Measurements from ENCODE around the gene RASAL2.

The RASAL2 gene

DNA sequence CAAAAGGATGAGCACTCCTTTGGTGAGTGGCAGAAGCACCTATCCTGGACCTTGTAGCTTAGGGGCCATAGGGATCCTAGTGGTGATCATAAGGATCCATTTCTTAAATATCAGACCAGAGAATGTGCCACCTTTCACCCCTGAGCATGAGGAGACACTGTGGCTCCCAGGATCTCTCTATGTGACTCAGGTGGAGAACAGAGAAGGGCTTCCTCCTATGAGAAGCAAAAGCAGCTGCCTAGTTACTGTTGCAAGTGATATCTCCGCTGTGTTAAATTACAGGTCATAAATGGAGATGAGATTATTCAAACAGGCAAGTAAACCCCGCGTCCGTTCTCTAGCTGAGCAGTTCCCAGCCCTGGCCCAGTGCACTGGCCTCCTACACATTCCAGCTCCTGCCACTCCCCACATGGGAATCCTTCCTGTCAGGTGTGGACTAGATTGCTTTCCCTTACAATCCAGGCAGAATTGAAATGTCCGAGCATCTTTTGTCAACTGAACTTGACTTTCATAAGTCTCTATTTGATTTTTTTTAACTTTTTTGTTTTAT lies 376.6 kb downstream of the RASAL2 start:
- DNase-seq: no peak

DNA sequence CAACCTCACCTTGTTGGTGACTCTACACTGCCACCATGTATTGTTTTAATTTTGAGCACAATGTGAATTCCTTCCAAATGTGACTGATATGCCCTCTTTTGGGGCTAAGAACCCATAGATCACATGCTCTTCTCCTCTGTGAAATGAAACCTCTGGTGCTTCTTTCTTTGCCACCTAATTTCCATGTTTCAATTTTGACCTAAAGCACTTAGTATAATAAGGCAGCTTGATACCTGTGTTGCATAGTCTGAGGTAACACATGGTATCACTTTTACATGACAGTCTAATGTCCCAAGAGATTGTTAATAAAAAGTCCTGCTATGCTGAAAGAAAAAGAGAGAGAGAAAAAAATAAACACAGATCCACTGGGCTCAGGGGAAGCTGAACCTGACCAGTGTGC lies 378.6 kb downstream of the RASAL2 start:
- no peak for DNase-seq

DNA sequence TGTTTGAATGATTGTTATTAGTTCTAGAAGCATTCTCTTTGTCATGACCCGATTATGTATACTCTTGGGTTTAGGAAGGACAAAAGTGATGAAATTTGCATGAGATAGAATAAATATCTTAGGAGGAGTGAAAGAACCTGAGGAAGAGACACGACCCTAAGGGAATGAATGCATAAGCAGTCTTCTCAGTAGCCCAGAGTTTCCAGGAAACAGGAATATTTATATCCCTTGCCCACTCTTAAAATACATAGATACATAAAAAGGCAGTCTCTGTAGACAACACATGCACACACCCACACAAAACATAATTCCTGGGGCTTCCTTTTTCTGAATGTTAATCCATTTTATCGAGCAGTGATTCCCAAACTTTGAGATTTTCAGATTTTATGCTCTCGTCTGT lies 383.5 kb downstream of the RASAL2 start:
- DNase-seq: no peak

DNA sequence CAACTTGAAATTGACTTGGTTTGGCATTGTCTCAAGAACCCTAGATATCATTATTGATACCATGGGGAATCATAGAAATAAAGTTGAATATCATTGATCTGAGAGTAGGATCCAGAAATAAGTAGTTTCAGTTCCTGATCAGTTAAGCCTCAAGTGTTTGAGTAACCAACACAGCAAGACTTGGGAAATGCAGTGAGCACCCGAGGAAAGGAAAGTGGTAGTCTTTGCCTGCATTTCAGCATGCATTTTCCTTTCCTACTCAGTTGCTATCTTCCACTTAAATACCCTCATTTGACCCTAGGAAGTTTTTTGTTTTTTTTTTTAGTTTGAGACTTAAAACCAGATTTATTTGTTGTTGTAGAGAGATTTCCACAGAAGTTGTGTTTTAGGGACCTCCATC lies 383.9 kb downstream of the RASAL2 start:
- DNase-seq: no peak

DNA sequence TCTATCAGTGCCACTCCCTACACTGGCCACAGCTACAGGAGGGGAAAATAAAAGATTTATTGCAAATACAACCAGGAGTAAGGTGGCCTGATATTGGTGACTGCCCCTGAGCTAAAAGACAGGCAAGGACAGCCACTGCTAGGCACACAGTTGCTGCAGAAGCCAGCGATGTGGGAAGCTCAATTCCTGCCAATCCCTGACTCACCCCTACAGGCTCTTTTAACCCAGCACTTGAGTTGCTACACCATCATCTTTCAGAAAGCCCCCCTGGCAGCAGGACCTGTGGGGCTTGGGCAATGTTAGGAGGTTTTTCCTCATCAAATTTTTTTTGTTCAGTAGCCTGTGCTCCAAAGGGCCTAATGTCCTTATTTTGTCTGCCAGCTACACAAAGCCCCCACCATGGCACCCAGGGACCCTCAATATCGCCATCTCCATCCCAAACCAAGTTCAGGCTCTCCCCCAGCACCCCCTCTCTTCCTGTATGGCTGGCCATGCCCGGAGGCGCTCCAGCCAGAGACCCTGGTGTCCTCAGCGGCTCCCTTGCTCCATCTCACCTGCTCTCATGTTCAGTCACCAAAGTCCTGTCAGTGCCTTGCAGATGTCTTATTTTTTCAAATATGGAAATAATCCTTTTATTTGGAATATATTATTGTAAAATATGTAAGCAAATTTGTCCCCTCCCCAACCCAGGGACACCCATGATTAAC lies 389.5 kb downstream of the RASAL2 start:
- no peak for DNase-seq

DNA sequence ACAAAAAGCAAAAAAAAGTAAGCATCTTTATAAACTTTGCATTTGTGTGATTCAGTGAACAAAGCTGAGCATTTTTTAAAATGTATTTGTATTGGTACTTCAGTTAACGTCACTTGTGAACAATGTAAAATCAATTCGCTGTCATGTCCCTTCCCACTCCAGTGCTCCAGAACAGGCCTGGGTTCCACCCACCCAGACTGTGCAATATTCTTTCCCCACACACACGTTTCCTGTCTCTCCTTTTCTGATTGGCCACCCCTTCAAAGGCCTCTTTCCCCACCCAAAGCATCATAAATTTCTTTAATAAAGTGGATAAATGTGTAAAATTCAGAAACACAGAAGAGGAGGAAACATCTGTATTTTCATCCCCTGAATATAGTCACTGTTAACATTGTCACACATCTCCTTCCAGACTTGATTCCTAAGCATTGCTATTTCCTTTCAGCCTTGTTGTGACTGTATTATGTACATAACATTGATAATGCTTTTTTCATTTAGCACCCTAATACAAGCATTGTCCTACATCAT lies 390.9 kb downstream of the RASAL2 start:
- DNase-seq: no peak

DNA sequence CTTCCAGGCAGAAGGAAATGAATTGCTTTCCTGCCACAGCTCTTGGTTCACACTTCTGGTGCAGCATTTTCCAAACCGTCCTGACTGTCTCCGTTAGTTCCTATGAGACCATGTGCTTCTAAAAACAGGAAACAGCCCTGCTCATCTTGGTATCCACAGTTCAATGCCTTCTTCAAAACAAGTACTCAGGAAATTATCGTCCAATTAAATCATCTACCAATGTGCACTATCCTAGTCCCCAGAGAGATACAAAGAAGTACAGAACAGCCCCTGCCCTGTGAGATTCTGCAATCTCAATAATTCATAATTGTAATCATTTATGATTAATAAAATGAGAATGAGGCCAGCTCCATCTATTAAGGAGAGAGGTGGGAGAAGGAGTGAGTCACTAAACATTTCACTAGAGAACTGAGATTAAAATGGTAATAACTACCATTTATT lies 391.7 kb downstream of the RASAL2 start:
- no peak for DNase-seq

DNA sequence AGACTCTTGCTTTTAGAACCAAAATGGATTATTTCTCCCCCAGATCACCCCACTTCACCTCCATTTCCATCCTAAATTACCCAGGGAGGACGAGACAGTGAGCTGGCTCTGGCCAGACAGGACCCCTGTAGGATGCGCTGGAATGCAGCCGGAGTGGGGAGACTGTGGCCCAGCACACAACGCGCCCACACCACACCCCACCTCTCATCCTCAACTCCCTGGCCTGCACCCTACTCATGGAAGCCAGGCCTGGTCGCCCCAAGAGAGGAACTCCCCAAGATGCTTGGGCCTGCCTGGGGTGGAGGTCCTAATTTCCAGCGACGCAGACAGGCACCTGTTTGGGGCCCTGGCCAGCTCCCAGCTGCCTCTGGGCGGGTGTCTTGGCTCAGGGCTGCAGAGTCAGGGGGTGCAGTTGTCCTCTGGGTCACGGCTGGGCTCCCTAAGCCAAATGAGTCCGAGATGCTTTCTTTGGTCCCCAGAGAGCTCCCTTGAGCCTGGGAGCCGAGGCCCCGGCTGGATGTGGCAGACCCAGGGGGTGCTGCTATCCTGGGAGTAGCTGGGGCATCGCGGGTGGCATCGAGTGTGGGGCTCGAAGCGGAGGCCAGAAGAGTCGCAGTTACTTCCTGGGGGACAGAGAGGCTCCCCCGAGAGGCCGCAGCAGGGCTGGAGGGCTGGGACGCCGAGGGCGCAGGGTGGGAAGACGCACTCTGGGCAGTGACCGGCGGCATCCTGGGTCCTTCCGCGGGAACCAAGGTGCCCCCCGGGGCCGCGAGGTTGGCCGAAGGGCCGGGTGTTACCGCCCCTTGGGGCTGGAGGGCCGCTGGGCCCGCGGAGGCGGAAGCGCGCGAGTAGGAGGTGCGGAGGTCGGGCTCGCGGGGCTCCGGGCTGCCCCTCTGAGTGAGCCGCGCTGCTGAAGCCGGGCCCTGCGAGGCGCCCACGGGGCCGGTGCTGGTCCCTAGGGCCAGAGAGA lies 392.5 kb downstream of the RASAL2 start:
- no peak for DNase-seq

DNA sequence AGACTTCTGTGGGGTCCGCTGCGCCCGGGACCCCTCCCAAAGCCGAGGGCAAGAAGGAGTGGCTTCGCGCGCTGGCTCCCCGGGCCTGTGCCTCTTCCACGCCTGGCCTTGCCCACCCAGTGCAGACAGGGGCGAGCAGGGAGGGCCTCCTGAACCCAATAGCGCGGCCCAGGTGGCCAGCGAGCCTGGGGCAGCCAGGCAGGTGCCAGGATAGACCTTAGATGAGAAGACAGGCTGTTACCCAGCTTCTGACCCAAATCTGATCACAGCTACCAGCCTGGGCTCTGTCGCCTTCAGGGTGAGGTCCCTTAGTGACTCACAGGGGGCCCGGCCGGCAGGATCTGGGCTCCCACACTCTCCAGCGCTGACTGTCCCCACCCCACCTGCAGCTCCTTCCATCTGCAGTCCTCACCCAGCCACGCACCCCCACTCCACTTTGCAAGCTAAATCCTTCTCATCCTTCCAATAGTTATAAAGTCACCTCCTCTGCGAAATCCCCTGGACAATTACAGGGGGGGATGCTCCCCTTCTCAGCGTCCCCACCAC lies 393.2 kb downstream of the RASAL2 start:
- DNase-seq: no peak

DNA sequence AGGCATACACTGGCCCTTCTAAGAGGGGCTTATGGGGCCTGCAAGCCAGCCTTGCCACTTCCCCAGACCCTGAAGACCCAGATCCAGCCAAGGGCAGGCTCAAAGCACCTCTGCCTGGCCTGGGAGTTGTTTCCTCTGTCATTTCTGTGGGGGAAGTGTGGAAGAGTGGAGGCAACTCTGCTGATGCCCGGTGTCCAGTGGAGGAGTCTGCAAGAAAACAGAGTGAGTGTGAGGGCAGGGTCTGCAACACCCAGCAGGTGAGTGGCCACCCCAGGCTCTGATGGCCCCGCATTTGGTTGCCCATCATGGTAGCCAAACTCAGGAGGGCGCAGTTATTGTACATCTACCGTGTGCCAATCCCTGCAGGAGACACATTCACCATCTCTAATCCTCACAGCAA lies 394.5 kb downstream of the RASAL2 start:
- no peak for DNase-seq

DNA sequence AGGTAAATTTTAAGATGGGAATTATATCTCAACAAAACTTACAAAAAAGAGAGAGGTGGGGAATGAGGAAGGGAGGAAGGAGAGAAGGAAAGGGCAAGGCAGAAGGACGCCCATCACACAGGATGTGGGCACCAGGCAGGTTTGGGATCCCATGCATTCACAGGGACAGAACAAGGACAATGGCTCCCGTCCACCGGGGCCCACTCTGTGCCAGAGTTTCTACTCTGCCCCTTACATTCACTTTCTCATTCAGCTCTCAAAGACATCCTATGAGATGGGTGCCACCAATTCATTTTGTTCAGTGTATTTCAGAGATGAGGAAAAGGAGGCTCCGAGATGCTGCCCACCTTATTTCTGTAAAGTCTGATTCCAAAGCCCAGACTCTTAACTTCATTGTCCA lies 395.5 kb downstream of the RASAL2 start:
- DNase-seq: no peak

DNA sequence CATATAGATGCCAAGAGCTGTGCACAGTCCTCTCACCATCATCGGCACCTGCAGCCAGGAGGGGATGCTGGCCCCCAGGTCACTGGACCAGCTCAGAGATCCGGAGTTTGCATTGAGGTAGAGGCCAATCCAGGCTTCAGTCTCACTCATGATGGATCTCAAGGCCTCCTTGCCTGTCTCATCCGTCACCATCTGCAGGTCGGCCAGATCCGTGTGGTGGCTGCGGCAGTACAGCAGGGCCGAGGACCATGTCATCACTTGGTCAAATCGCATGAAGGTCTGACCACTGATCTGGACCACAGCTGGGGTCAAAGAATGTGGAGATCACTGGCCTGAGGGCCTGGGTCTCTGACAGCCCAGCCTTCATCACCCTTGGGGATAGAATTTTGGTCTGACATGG lies 396.2 kb downstream of the RASAL2 start:
- no peak for DNase-seq

DNA sequence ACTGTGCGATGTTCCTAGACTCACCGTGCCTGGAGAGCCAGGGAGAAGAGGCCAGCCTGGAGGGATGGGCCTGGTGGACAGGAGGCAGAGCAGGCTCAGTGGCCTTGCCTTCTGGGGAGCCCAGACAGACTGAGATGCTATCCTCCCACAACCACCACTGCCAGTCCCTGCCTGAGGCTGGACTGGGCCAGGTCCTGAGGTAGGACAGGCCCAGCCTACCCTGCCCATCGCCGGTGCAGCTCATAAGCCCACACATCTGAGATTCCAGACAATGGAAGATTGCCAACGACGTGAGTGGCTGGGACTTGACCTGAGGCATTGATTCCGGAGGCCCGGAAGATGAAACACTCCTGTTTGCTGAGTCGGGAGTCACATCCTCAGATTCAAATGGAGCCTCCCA lies 397.1 kb downstream of the RASAL2 start:
- DNase-seq: no peak

DNA sequence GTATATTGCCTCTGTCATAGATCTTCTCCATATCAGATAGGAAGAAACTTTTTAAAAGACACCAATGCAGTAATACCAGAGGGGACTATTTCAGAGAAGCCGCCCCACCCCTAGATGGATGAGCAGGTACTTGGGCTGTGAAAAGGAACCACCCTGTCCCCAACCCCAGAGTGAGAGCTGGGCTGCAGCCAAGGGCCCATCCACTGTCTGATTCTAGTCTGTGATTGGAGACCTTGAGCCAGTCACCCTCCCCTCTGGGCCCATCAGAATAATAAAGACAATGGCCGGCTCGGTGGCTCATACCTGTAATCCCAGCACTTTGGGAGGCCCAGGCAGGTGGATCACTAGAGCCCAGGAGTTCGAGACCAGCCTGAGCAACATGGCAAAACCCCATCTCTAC lies 397.8 kb downstream of the RASAL2 start:
- DNase-seq: no peak

DNA sequence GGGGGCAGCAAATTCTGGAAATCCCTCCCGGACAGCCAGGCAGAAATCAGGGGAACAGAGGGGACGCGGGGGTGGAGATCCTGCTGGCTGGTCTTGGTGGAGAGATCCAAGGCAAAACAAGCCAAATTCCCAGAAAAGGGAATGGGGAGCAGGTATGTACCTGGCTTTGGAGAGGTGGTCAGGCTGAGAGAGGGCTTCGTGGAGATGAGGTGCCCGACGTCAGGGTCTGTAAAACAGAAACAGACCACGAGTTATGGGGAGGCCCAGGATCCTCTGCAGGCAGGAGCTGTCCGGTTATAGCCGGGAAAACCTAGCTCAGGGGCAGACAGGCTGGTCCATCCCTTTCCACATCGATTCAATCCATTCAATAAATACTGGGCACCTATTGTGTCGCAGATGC lies 398.4 kb downstream of the RASAL2 start:
- DNase-seq: no peak

DNA sequence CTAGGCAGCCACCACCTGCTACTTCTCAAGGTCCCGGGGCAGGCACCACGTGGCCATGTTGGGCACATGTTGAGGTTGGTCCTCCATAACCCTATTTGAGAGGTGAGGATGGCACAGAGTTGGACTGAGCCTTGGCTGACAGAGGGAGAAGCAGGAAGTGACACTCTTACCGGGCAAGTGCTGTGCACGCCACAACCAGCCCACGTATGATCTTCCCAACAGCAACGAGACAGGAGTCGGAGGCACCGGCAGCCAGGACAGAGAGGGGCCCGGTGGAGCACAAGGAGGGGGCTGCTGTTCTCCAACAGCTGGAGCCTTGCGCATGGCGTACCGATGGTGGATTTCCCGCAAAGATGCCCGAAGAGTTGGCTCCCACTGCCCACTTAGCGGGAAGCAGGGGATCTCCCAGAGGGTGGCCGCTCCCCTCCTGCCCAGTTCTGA lies 399.4 kb downstream of the RASAL2 start:
- no peak for DNase-seq

DNA sequence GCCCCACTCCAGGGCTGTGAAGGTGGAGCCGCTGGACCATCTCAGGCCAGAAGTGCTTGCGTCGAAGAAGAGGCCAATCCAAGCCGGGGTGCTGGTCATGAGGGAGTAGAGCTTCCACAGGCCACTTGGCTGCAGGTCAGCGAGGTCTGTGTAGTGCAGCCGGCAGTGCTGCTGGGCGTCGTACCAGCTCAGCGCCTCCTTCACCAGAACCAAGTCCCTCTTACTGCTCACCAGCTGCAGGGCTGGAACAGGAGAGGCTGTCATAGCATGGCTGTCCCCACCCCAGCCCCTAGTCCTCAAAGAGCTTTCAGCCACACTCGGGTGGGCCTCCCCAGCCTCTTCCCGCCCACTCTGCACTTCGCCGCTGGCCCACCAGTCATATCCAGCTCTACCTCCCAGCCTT lies 400.7 kb downstream of the RASAL2 start:
- DNase-seq: no peak

DNA sequence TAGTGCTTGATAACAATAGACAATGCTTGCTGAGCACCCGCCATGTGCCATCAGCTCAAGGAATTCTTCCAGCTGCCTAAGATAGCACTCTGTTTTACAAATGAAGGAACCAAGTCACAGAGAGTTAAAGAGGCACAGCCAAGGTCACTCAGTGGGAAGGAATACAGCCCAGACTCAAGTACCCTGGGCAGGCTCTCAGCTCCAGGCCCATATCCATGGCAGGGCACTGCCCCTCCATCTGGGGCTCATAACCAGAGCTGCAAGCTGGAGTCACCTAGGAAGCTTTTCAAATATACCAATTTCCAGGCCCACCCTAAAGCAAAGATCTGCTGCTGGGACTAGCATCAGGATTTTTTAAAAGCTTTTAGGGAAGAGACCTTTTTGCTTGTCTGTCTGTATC lies 401.3 kb downstream of the RASAL2 start:
- DNase-seq: no peak

DNA sequence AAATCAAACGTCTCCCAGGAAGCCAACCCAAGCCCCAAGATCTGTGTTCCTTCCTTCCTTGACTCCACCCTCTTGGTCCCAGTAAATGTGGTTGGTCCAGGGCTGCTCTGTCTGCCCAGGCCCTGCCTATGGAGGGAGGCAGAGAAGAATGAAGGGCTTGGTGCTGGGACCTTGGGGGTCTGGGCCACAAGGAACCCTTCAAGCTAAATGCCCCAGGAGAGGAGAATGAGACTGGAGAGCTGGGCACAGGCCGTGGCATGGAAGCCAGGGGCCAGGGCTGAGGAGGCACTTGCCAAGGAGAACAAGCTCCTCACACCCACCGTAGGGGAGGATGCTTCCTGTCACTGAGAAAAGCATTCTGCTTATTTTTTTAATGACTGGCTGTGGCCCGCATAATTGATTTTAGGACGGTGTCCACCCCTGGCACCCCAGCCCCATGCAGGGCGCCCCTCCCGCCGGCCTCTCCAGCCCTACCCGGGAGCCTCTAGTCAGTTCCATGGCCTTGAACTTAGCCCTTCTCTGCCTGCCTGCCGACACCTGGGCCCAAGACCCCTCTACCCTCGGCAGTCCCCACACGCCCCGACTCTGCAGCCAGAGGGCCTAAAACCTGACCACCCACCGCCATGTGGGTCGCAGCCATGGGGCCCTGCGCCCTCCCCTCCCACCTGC lies 402.0 kb downstream of the RASAL2 start:
- no peak for DNase-seq

DNA sequence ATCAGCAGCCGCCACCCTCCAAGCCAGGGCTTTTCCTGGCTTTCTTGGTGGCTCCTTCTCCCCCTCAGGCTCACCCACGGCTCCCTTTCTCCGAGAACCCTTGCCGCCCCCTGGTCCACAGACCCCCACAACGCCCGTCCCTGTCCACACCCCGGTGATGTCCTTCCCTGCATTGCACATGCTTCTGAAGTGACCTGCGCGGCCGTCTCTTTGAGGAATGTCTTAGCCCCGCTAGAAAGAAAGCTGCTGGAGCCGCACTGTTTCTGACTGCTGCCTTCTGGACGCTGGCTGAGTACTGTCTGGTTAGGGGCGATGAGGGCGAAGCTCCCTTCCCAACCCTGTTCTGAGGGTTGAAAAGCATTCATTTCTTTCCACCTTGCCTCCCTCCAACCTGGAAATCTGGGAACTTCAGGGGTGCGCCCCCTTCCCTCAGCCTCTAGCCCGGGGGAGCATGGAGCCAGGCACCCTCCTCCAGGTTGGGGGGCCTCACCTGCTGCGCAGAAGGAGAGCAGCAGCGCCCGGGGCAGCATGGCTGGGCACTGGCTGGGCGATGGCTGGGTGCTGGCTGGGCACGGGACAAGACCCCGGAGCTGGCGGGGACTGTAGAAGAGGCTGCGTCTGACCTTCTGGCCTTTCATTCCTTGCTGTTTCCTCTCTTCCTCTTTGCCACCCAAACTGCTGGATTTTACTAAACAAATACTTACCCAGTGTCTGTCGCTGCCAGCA lies 402.7 kb downstream of the RASAL2 start, which contains the start of gene CLEC20A:
TSS of gene CLEC20A (minus strand) at position 555 of the 726 bp plus-strand sequence. CDS start at position 530, 25 bp downstream.
- DNase-seq: no peak

DNA sequence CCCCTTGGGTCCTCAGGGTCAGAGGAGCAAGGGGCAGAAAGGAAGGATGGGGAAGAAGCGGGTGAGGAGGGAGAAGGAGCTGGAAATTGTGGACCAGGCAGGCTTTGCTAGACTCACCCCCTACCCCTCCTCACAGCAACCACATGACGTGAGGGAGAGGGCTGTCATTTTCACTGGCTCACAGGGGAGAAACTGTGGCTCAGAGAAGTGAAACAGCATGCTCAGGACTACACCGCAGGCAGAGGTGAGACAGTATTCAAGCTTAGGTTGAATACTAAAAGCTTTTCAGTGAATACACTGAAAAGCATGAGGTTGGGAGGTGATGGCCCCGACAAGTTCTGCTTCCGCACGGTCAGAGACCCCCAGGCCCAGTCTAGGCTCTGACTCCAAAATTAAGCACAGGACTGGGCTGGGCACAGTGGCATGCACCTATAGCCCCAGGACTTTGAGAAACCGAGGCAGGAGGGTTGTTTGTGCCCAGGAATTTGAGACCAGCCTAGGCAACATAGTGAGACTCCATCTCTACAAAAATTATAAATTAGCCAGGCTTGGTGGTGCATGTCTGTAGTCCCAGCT lies 404.1 kb downstream of the RASAL2 start:
- no peak for DNase-seq
